Measurements from ENCODE around the gene PPARA.

DNA sequence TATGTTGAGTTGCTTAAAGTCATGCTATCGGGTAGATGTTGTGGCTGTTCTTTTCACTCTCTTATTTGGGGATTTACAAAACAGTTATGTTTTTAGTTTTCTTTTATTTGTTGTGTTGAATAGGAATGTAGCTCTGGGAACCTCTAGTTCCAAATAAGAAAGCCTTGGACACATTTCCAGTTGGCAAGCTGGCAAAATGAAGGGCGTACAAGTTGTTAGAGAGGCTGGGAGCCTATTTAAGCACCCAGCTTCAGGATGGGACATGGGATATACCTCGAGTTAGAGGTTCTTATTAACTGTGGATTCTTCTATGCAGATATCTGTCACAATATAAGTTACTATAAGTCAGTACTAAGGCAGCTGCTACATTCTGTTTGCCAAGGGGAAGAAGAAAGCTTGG is 22.8 kb downstream of the PPARA start:
- TF ChIP-seq, protein P1, sequence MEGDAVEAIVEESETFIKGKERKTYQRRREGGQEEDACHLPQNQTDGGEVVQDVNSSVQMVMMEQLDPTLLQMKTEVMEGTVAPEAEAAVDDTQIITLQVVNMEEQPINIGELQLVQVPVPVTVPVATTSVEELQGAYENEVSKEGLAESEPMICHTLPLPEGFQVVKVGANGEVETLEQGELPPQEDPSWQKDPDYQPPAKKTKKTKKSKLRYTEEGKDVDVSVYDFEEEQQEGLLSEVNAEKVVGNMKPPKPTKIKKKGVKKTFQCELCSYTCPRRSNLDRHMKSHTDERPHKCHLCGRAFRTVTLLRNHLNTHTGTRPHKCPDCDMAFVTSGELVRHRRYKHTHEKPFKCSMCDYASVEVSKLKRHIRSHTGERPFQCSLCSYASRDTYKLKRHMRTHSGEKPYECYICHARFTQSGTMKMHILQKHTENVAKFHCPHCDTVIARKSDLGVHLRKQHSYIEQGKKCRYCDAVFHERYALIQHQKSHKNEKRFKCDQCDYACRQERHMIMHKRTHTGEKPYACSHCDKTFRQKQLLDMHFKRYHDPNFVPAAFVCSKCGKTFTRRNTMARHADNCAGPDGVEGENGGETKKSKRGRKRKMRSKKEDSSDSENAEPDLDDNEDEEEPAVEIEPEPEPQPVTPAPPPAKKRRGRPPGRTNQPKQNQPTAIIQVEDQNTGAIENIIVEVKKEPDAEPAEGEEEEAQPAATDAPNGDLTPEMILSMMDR (IDR thresholded peaks at IDR 0.05; ENCODE audit: low read length): no peak
- no peak for TF ChIP-seq EZH2 (IDR thresholded peaks at IDR 0.05; ENCODE audit: borderline replicate concordance, low read length)

All from OCI-LY1 (cell line).